ENCODE data around the gene PIK3R6. TPM values are rescaled to one million over a fixed set of nuclear protein-coding genes. Genes with fewer than 3 reads are reported as not detected.

PIK3R6 gene
- total and polyA plus RNA-seq, 10 of the 15 experiments (the other 5 are each of a cell fraction or from before 2014, with no cell fraction given): 6.7 to 146 (median 68.2) TPM

- Histone ChIP-seq H3K36me3 (ENCODE audit: control insufficient read depth in 2 of 2, insufficient read depth in 2 of 2, low read length in 1 of 2) (peaks cover 18 to 50% of the 10 kb centered on the region in 2 experiments; a peak in 3 of 4 replicates), H3K79me2 (ENCODE audit: control insufficient read depth, insufficient read depth, low read length) (peaks cover 8% of the 10 kb centered on the region; the same call in 1 of the 2 replicates), H3K4me1 (ENCODE audit: control insufficient read depth, insufficient read depth, low read length) (peaks cover 30% of the 10 kb centered on the region), H3K27ac (ENCODE audit: control insufficient read depth, insufficient read depth) (no peak overlapping the region), H2AFZ (ENCODE audit: control insufficient read depth, low read depth, low read length) (no peak overlapping the region), H3K4me2 (ENCODE audit: control insufficient read depth, insufficient read depth) (no peak overlapping the region), H3K9ac (ENCODE audit: control insufficient read depth, insufficient read depth, low read length) (no peak overlapping the region), H3K9me3 (replicated peaks; ENCODE audit: control insufficient read depth, insufficient read depth, low read length) (no peaks in the 10 kb centered on the region; the same call in 2 of the 3 replicates), H3K4me3 (no peak overlapping the region), H3K27me3 (replicated peaks in 1 of 2; ENCODE audit: control insufficient read depth in 2 of 2, insufficient read depth in 2 of 2, low read length in 1 of 2) (no peaks in the 10 kb centered on the region), H4K20me1 (ENCODE audit: control insufficient read depth, insufficient read depth) (no peaks in the 10 kb centered on the region)
- DNase-seq (ENCODE audit: low read depth, low spot score) (no peak), FAIRE-seq (no peak), ATAC-seq (no peak)
- TF ChIP-seq ZNF622 (IDR thresholded peaks at IDR 0.05): no peak
- no peak for TF ChIP-seq BCL3 (IDR thresholded peaks at IDR 0.05; ENCODE audit: borderline replicate concordance, insufficient read depth, low read depth, low read length, poor library complexity, severe bottlenecking)
- no peak for TF ChIP-seq SKIL (IDR thresholded peaks at IDR 0.05; ENCODE audit: low read depth, poor library complexity, severe bottlenecking)
- TF ChIP-seq NFYA (IDR thresholded peaks at IDR 0.05; ENCODE audit: borderline replicate concordance, low read depth, low read length): no peak
- intact Hi-C loops (cut with micrococcal nuclease; ENCODE audit: unreplicated experiment) (loop anchor here (5.0 to 10.0 kb wide), 2 partner anchors 82 to 475 kb away; no protein-coding TSS in a partner anchor), in situ Hi-C loops (cut with MboI) (no loop called here)
- ChIA-PET CTCF (interaction anchor here (0.9 to 8.3 kb wide), 5 partner anchors 11 to 108 kb away, joined by 3 to 100 read pairs (median 3); partner anchors contain the start of gene PIK3R6), SMC1A (ENCODE audit: uncharacterized antibody, unreplicated experiment) (interaction anchor here (0.5 to 8.0 kb wide), 5 partner anchors 21 to 82 kb away, joined by 3 to 132 read pairs (median 3); partner anchors contain the start of gene PIK3R6), RAD21 (ENCODE audit: unreplicated experiment) (interaction anchor here (0.8 to 7.7 kb wide), 5 partner anchors 10 to 33 kb away, joined by 3 to 115 read pairs (median 4); partner anchors contain the start of gene PIK3R6), POLR2A (interaction anchor here (0.5 to 8.2 kb wide), 6 partner anchors 12 to 678 kb away, joined by 3 to 74 read pairs (median 4); no protein-coding TSS in a partner anchor)
- WGBS (ENCODE audit: insufficient coverage, insufficient replicate concordance, low lambda C conversion rate, missing lambda C conversion rate): over 99% methylated on average over 14 of the region's 14 CpGs
- BruUV-seq (replicated peaks): no TSS peak
Observed at GRCh38 chr17:8889458-8890210, 22.2 kb upstream of the PIK3R6 start.

All from GM12878 (cell line).